Lower lobe of right lung (tissue), 2 donors: ENCODE measurements around the gene CEP131. TPM values are rescaled to one million over a fixed set of nuclear protein-coding genes. Genes with fewer than 3 reads are reported as not detected.

Experiments
- ATAC-seq, 2 donors: fragments of 200-7000 bp; cut with Tn5 transposase; one replicate each; pipeline ENCODE4 v1.9.1; 2020 to 2022; ENCODE audit warnings: mild to moderate bottlenecking in 2 of 2, moderate library complexity in 2 of 2
- DNase-seq: peaks from one replicate; pipeline ENCODE4 v3.0.0-alpha.2; 2020
- H3K27ac ChIP-seq: fragments of 200-600 bp; one replicate; pipeline ENCODE4 v1.8.0; 2022
- H3K27me3 ChIP-seq: fragments of 200-600 bp; one replicate; pipeline ENCODE4 v1.8.0; 2022; ENCODE audit warnings: low read depth
- H3K36me3 ChIP-seq: fragments of 200-600 bp; one replicate; pipeline ENCODE4 v1.8.0; 2022; ENCODE audit warnings: mild to moderate bottlenecking
- H3K4me1 ChIP-seq: fragments of 200-600 bp; one replicate; pipeline ENCODE4 v1.8.0; 2022
- H3K4me3 ChIP-seq: fragments of 200-600 bp; one replicate; pipeline ENCODE4 v1.8.0; 2022; ENCODE audit warnings: mild to moderate bottlenecking
- H3K9me3 ChIP-seq: fragments of 200-600 bp; one replicate; pipeline ENCODE4 v1.8.0; 2022
- CTCF ChIP-seq: fragments of 200-600 bp; IDR thresholded peaks from one replicate; pipeline ENCODE4 v1.8.0; 2022; ENCODE audit warnings: antibody characterized with exemption, mild to moderate bottlenecking
- intact Hi-C: fragments of 100-400 bp; cut with DNase I; formaldehyde crosslinking; loops from one replicate; pipeline ENCODE4 v1.11.0; 2022
- total RNA-seq: library from RNA; stranded (reverse); fragmentation: NEBNext Ultra II Directional; extraction: Animal tissue kit (Norgen Biotek cat#: 25700); gene quantifications from one replicate; pipeline ENCODE4 v1.2.1, GENCODE V29; 2021
- donor health status: DM: no; HTN: yes; CAD: no; lungs with severe emphysema.

Gene CEP131
- total RNA-seq, 1 donor from 2014 or later: 8.3 TPM

- Histone ChIP-seq H3K4me3 (no peak overlapping the region), H3K4me1 (peaks cover 13% of the 10 kb centered on the region), H3K9me3 (no peaks in the 10 kb centered on the region), H3K36me3 (peaks cover 83% of the 10 kb centered on the region), H3K27me3 (no peaks in the 10 kb centered on the region), H3K27ac (no peak overlapping the region)
- no peak for TF ChIP-seq CTCF
- ATAC-seq: no peak
- intact Hi-C loops: no loop called here
- no peak for DNase-seq
Measured at GRCh38 chr17:81260171-81260570, 37.4 kb upstream of the CEP131 start.

GRCh38 chr17:81259058-81259605 is 36.4 kb upstream of the CEP131 start:
- H3K27ac ChIP-seq: no peak overlapping the region
- no peak for DNase-seq
- H3K36me3 ChIP-seq: peaks cover 72% of the 10 kb centered on the region
- intact Hi-C loops: no loop called here
- H3K9me3 ChIP-seq: no peaks in the 10 kb centered on the region
- no peak overlapping the region for H3K4me3 ChIP-seq
- peaks cover 23% of the 10 kb centered on the region for H3K4me1 ChIP-seq
- no peaks in the 10 kb centered on the region for H3K27me3 ChIP-seq
- TF ChIP-seq CTCF: no peak
- ATAC-seq: no peak

- no peak overlapping the region for H3K27ac ChIP-seq
- H3K4me1 ChIP-seq: peaks cover 23% of the 10 kb centered on the region
- no peak for TF ChIP-seq CTCF
- DNase-seq: no peak
- intact Hi-C loops: no loop called here
- ATAC-seq: no peak
- peaks cover 64% of the 10 kb centered on the region for H3K36me3 ChIP-seq
- H3K4me3 ChIP-seq: no peak overlapping the region
- H3K9me3 ChIP-seq: no peaks in the 10 kb centered on the region
- no peaks in the 10 kb centered on the region for H3K27me3 ChIP-seq
Measured at GRCh38 chr17:81258292-81258691, 35.5 kb upstream of the CEP131 start.

GRCh38 chr17:81257533-81257932 is 34.8 kb upstream of the CEP131 start:
- intact Hi-C loops: no loop called here
- no peak overlapping the region for H3K4me3 ChIP-seq
- H3K27me3 ChIP-seq: no peaks in the 10 kb centered on the region
- DNase-seq (no peak), ATAC-seq (no peak)
- peaks cover 23% of the 10 kb centered on the region for H3K4me1 ChIP-seq
- H3K36me3 ChIP-seq: peaks cover 62% of the 10 kb centered on the region
- no peak overlapping the region for H3K27ac ChIP-seq
- TF ChIP-seq CTCF: no peak
- no peaks in the 10 kb centered on the region for H3K9me3 ChIP-seq

GRCh38 chr17:81256616-81257015 is 33.9 kb upstream of the CEP131 start:
- Histone ChIP-seq H3K4me1 (peaks cover 23% of the 10 kb centered on the region), H3K27me3 (no peaks in the 10 kb centered on the region), H3K4me3 (no peak overlapping the region), H3K36me3 (peaks cover 62% of the 10 kb centered on the region), H3K27ac (no peak overlapping the region), H3K9me3 (no peaks in the 10 kb centered on the region)
- no peak for ATAC-seq
- DNase-seq: no peak
- no peak for TF ChIP-seq CTCF
- intact Hi-C loops: no loop called here
